ENCODE results near the gene PTPRZ1.

PTPRZ1 gene

GRCh38 chr7:121891731-121892130, 18.8 kb downstream of the PTPRZ1 start:
- no peak for DNase-seq (ENCODE audit: low read depth)

- DNase-seq (ENCODE audit: low read depth): no peak
Observed at GRCh38 chr7:121901026-121901425, 28.1 kb downstream of the PTPRZ1 start.

GRCh38 chr7:121904120-121904519, 31.2 kb downstream of the PTPRZ1 start:
- DNase-seq (ENCODE audit: low read depth): no peak

- DNase-seq (ENCODE audit: low read depth): no peak
Observed at GRCh38 chr7:121908042-121908441, 35.1 kb downstream of the PTPRZ1 start.

DNA sequence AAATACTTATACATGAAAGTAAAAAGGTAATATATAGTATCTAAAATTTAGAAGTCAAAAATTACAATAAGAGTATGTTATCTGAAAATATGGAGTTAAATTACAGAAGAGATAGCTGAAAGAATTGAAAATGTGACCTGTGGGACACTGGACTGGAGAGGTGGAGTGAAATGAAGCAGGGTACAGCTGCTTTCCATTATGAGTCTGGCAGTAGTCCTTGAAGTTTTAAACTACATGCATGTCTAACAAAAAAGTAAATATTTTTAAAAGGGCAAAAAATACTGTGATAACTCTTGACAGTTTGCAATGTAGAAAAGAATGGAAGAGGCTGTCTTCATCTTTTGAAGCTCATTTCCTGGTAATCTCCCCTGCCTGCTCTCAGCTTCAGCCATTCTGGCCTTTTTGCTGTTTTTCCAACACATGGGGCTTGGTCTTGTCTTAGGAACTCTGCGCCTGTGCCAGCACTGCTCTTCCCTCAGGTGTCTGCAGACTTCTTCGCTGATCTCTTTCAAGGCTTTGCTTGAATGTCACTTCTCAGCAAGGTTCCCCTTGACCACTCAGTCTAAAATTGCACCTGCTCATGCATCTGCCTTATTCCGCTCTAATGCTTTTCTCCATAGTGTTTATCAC, 36.9 kb downstream of the PTPRZ1 start:
- no peak for DNase-seq (ENCODE audit: low read depth)

- DNase-seq (ENCODE audit: low read depth): no peak
Observed at GRCh38 chr7:121913947-121914675, 41.1 kb downstream of the PTPRZ1 start.

DNA sequence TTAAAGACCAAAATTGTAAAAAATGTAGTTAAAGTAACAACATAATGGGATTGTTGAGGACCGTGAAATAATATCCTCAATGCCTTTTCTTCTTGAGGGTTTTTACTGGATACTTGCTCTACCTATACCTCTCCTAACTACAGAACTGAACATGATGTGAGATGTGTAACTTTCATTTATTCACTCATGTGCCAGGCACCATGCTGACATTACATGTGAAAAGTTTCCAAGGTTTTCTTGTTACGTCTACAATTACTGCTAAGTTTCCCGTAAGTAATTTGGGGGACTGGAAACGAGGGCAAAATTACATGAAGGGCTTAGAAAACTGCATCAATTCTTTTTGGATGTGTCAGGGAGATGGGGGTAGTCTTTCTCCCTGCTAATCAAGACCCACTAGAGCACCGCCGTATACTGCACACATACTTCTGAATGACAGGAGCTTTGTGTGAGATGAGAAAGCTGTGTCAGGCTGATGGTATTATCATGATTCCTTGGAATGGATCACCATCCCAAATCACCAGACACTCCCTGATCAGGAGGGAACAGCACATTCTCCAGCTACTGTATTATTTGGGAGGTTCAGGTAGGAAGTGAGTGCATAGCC, 41.8 kb downstream of the PTPRZ1 start:
- DNase-seq (ENCODE audit: low read depth): no peak

GRCh38 chr7:121916211-121916610, 43.2 kb downstream of the PTPRZ1 start:
- no peak for DNase-seq (ENCODE audit: low read depth)

DNA sequence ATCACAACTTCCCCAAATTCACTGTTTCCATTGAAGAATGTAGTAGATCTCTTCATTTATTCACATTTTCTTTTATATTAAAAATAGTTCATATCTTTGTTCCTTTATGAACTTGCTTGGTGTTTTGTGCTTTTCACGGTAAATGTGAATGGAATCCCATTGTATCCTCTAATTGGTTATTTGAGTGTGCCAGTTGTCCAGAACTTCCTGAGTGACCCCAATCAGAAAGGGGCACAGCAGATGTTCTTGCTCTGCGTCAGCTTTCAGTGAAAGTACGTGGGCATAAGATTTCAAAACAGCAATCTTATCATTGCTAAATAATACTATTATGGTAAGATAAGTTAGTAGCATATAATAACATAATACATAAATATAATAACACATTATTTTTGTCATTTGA, 47.0 kb downstream of the PTPRZ1 start:
- no peak for DNase-seq (ENCODE audit: low read depth)

- no peak for DNase-seq (ENCODE audit: low read depth)
Observed at GRCh38 chr7:121924269-121925186, 51.6 kb downstream of the PTPRZ1 start.

GRCh38 chr7:121931149-121931902, 58.4 kb downstream of the PTPRZ1 start:
- no peak for DNase-seq (ENCODE audit: low read depth)

GRCh38 chr7:121932768-121933167, 59.8 kb downstream of the PTPRZ1 start:
- DNase-seq (ENCODE audit: low read depth): no peak

DNA sequence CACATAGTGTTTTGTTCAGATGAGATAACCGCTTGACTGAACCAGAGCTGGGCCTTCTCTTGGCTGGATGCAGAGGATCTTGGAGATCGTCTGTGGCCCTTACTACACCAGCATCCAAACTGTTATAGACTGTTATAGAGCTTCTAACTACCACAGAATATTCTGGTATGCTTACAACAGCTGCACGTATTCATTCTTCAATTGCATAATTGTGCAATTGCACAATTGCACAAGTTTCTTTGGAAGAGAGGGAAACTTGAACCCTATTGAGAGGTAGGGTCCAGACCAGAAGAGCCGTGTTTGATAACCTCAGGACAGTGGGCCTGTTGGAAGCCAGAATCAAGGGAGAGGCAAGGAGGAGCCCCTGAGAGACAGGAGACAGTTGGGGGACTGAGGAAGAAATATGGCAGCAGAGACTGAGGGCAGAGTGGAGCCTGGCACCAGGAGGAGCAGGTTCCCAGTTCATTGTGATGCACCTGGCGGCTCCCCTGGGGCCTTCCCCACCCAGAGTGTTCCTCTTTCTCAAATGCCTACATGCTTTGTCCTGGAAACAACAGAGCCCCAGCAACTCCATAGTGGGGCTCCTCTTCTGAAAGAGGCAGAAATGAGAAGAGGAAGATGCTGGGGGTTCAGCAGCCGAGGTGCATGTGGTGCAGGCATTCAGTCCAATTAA, 64.1 kb downstream of the PTPRZ1 start:
- DNase-seq (ENCODE audit: low read depth): no peak

- no peak for DNase-seq (ENCODE audit: low read depth)
Observed at GRCh38 chr7:121938429-121938996, 65.6 kb downstream of the PTPRZ1 start.

- no peak for DNase-seq (ENCODE audit: low read depth)
Observed at GRCh38 chr7:121940918-121941317, 68.0 kb downstream of the PTPRZ1 start.

DNA sequence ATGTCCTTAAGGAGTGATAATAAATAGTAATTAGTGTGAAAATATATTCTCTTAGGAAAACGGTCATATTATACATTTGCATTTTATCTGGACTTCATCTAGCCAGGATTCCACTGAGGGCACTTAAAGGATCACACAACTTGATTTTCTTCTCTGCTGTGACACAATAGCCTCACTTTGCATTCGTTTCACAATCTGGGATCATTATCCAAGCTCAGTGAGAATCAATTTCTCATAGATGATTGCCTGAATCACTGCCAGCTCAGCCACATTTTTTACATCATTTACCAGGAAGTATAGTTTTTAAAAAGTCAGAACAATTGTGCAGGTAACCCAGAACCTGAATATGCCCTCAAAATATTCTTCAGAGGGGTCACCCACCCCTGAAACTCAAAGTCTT, 68.9 kb downstream of the PTPRZ1 start:
- no peak for DNase-seq (ENCODE audit: low read depth)

- DNase-seq (ENCODE audit: low read depth): no peak
Observed at GRCh38 chr7:121945066-121945465, 72.1 kb downstream of the PTPRZ1 start.

DNA sequence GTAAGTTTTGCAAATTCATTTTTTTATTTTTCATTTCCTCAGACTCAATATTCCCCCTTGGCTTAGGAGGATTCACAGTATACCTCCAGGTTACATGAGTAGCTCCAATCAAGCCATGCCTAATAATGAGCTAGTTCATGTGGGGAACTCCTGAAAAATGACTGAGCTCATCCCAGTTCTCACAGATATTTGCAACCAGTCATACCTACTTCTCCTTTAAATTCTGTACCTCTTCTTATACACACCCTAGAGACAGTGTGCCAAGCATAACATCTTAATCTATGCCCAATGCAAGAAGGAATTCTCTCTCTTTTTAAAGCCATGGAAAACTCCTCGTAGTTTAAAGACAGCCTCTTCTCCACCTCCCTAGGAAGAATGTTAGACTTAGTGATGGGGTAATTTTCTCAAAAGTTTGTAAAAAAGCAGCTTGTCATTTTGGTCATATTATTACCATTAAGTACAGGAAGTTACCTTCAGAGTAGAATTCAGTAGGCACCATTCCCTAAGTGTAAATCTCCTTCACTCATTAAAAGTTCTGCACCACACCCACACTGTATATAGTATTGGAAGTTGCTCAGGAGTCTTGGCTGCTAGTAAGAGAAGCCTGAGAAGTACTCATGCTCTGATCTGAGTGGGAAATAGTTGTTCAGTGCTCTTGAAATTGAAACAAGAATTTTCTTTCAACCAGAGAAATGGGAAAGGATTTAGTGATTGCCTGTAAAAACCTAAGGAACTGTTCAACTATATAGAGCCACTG, 72.7 kb downstream of the PTPRZ1 start:
- DNase-seq (ENCODE audit: low read depth): no peak

GRCh38 chr7:121953164-121953563, 80.2 kb downstream of the PTPRZ1 start:
- DNase-seq (ENCODE audit: low read depth): no peak

GRCh38 chr7:121953601-121954000, 80.6 kb downstream of the PTPRZ1 start:
- no peak for DNase-seq (ENCODE audit: low read depth)

Measured in stromal cell of bone marrow (primary cell).